ENCODE measurements around the gene ARHGAP6. TPM values are rescaled to one million over a fixed set of nuclear protein-coding genes. Genes with fewer than 3 reads are reported as not detected.
A peak's percentile ranks its signal among the peaks of the same experiment; 100 is the strongest.
"Not testable (repeated sequence)": the region's sequence is repeated elsewhere in the genome, so short reads cannot be mapped to it uniquely, and the experiment has no call there.

Gene ARHGAP6
- total RNA-seq, 1 experiment from 2014 or later, result 0.44 TPM

- no peak for DNase-seq (ENCODE audit: low read depth)
These were observed 485.1 kb downstream of the ARHGAP6 start for GRCh38 chrX:11180571-11180970.

GRCh38 chrX:11172415-11172814 lies 493.3 kb downstream of the ARHGAP6 start:
- no peak for DNase-seq (ENCODE audit: low read depth)

GRCh38 chrX:11171956-11172355 lies 493.8 kb downstream of the ARHGAP6 start:
- DNase-seq (ENCODE audit: low read depth), result no peak

GRCh38 chrX:11164433-11164832 lies 501.3 kb downstream of the ARHGAP6 start:
- no peak for DNase-seq (ENCODE audit: low read depth)

- no peak for DNase-seq (ENCODE audit: low read depth)
These were observed 506.6 kb downstream of the ARHGAP6 start for GRCh38 chrX:11159149-11159548.

- DNase-seq (ENCODE audit: low read depth), result no peak
These were observed 513.7 kb downstream of the ARHGAP6 start for GRCh38 chrX:11151799-11152559.

GRCh38 chrX:11148401-11148800 lies 517.3 kb downstream of the ARHGAP6 start:
- no peak for DNase-seq (ENCODE audit: low read depth)

GRCh38 chrX:11146411-11146810 lies 519.3 kb downstream of the ARHGAP6 start:
- no peak for DNase-seq (ENCODE audit: low read depth)

- peak; percentile 81 for DNase-seq (ENCODE audit: low read depth)
These were observed 521.6 kb downstream of the ARHGAP6 start for GRCh38 chrX:11143931-11144678.

- DNase-seq (ENCODE audit: low read depth), result no peak
These were observed 527.0 kb downstream of the ARHGAP6 start for GRCh38 chrX:11138498-11139390.

GRCh38 chrX:11137543-11138139 lies 528.1 kb downstream of the ARHGAP6 start:
- peak; percentile 19 for DNase-seq (ENCODE audit: low read depth)

GRCh38 chrX:11135564-11136185 lies 530.0 kb downstream of the ARHGAP6 start:
- no peak for DNase-seq (ENCODE audit: low read depth)

GRCh38 chrX:11131146-11131545 lies 534.6 kb downstream of the ARHGAP6 start:
- DNase-seq (ENCODE audit: low read depth), result no peak

GRCh38 chrX:11130136-11130535 lies 535.6 kb downstream of the ARHGAP6 start:
- no peak for DNase-seq (ENCODE audit: low read depth)

GRCh38 chrX:11129534-11130105 lies 536.1 kb downstream of the ARHGAP6 start:
- no peak for DNase-seq (ENCODE audit: low read depth)

GRCh38 chrX:11125060-11125459 lies 540.7 kb downstream of the ARHGAP6 start:
- DNase-seq (ENCODE audit: low read depth), result no peak

GRCh38 chrX:11124112-11124511 lies 541.6 kb downstream of the ARHGAP6 start:
- no peak for DNase-seq (ENCODE audit: low read depth)

- not testable (repeated sequence) for DNase-seq (ENCODE audit: low read depth)
These were observed 542.6 kb downstream of the ARHGAP6 start for GRCh38 chrX:11123087-11123486.

- no peak for DNase-seq (ENCODE audit: low read depth)
These were observed 546.3 kb downstream of the ARHGAP6 start for GRCh38 chrX:11119313-11119943.

GRCh38 chrX:11117745-11118144 lies 548.0 kb downstream of the ARHGAP6 start:
- DNase-seq (ENCODE audit: low read depth), result no peak

All from M059J (cell line).